ENCODE results near the gene MORN5. TPM values are rescaled to one million over a fixed set of nuclear protein-coding genes. Genes with fewer than 3 reads are reported as not detected.

The MORN5 gene
- total RNA-seq, 1 donor from 2014 or later, result not detected

GRCh38 chr9:122204491-122204890 is 44.8 kb downstream of the MORN5 start:
- no peak for TF ChIP-seq CTCF (IDR thresholded peaks at IDR 0.05; ENCODE audit: borderline replicate concordance)
- DNase-seq, result no peak
- no peaks in the 10 kb centered on the region for H3K36me3 ChIP-seq
- intact Hi-C loops (cut with micrococcal nuclease), result no loop called here
- peaks cover 6% of the 10 kb centered on the region for H3K27me3 ChIP-seq (ENCODE audit: low read depth)
- H3K9me3 ChIP-seq (replicated peaks), result no peaks in the 10 kb centered on the region
- H3K4me3 ChIP-seq, result no peak overlapping the region
- H3K27ac ChIP-seq (replicated peaks), result no peak overlapping the region
- H3K4me1 ChIP-seq, result peaks cover 12% of the 10 kb centered on the region

DNA sequence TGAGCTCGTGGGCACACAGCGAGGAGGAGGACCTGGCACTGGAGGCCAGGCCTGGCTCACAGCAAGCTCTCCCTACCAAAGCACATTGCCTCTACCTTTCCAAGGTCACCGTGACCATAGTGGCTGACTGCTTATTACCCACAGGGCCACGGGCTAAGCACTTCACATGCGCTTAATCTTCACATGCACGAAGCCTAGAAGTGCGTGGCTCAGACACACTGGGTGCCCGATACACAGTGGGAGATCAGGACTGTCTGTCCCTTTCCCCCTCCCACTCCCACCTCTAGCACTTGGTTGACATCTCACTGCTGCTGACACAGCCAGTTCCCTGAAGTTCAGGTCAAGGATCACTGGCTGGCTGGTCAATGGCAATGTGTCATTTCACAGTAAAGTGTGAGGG is 45.5 kb downstream of the MORN5 start:
- H3K4me1 ChIP-seq, result peaks cover 12% of the 10 kb centered on the region
- intact Hi-C loops (cut with micrococcal nuclease), result no loop called here
- no peak overlapping the region for H3K27ac ChIP-seq (replicated peaks)
- H3K36me3 ChIP-seq, result no peaks in the 10 kb centered on the region
- peaks cover 10% of the 10 kb centered on the region for H3K27me3 ChIP-seq (ENCODE audit: low read depth)
- no peak for DNase-seq
- no peaks in the 10 kb centered on the region for H3K9me3 ChIP-seq (replicated peaks)
- H3K4me3 ChIP-seq, result no peak overlapping the region
- no peak for TF ChIP-seq CTCF (IDR thresholded peaks at IDR 0.05; ENCODE audit: borderline replicate concordance)

GRCh38 chr9:122206118-122207046 is 46.7 kb downstream of the MORN5 start:
- Histone ChIP-seq H3K27ac (replicated peaks) (no peak overlapping the region), H3K9me3 (replicated peaks) (no peaks in the 10 kb centered on the region), H3K4me1 (peaks cover 11% of the 10 kb centered on the region), H3K4me3 (no peak overlapping the region), H3K27me3 (ENCODE audit: low read depth) (peaks cover 21% of the 10 kb centered on the region), H3K36me3 (no peaks in the 10 kb centered on the region)
- no peak for TF ChIP-seq CTCF (IDR thresholded peaks at IDR 0.05; ENCODE audit: borderline replicate concordance)
- intact Hi-C loops (cut with micrococcal nuclease), result no loop called here
- no peak for DNase-seq

GRCh38 chr9:122207096-122207495 is 47.4 kb downstream of the MORN5 start:
- H3K27ac ChIP-seq (replicated peaks), result no peak overlapping the region
- peaks cover 3% of the 10 kb centered on the region for H3K4me1 ChIP-seq
- intact Hi-C loops (cut with micrococcal nuclease), result no loop called here
- H3K9me3 ChIP-seq (replicated peaks), result no peaks in the 10 kb centered on the region
- H3K27me3 ChIP-seq (ENCODE audit: low read depth), result peaks cover 28% of the 10 kb centered on the region
- no peak for DNase-seq
- no peaks in the 10 kb centered on the region for H3K36me3 ChIP-seq
- no peak overlapping the region for H3K4me3 ChIP-seq
- no peak for TF ChIP-seq CTCF (IDR thresholded peaks at IDR 0.05; ENCODE audit: borderline replicate concordance)

GRCh38 chr9:122209451-122209850 is 49.7 kb downstream of the MORN5 start:
- Histone ChIP-seq H3K27ac (replicated peaks) (no peak overlapping the region), H3K4me3 (no peak overlapping the region), H3K4me1 (peaks cover 12% of the 10 kb centered on the region), H3K36me3 (no peaks in the 10 kb centered on the region), H3K27me3 (ENCODE audit: low read depth) (peaks cover 51% of the 10 kb centered on the region), H3K9me3 (replicated peaks) (no peaks in the 10 kb centered on the region)
- intact Hi-C loops (cut with micrococcal nuclease), result no loop called here
- DNase-seq, result no peak
- no peak for TF ChIP-seq CTCF (IDR thresholded peaks at IDR 0.05; ENCODE audit: borderline replicate concordance)
